HG02970 (cell line): ENCODE results near the gene TUBA3D.
"Not testable (repeated sequence)": the region's sequence is repeated elsewhere in the genome, so short reads cannot be mapped to it uniquely, and the experiment has no call there.

Source experiments
- ATAC-seq: cut with Tn5 transposase; IDR thresholded peaks from one replicate; pipeline ENCODE4 v1.9.1; 2021; ENCODE audit warnings: mild to moderate bottlenecking, moderate library complexity, moderate number of reproducible peaks; ENCODE audit not compliant: unreplicated experiment, low FRiP score

Gene TUBA3D

GRCh38 chr2:131511969-131512870 is 36.3 kb downstream of the TUBA3D start:
- ATAC-seq, result not testable (repeated sequence)

GRCh38 chr2:131514408-131515166 is 38.7 kb downstream of the TUBA3D start:
- not testable (repeated sequence) for ATAC-seq

GRCh38 chr2:131515235-131515634 is 39.3 kb downstream of the TUBA3D start:
- not testable (repeated sequence) for ATAC-seq

GRCh38 chr2:131516011-131516410 is 40.1 kb downstream of the TUBA3D start:
- ATAC-seq, result no peak

- ATAC-seq, result not testable (repeated sequence)
These were observed 40.7 kb downstream of the TUBA3D start for GRCh38 chr2:131516621-131517020.

GRCh38 chr2:131517106-131517831 is 41.4 kb downstream of the TUBA3D start:
- no peak for ATAC-seq

GRCh38 chr2:131517856-131518255 is 41.9 kb downstream of the TUBA3D start:
- ATAC-seq, result not testable (repeated sequence)

- not testable (repeated sequence) for ATAC-seq
These were observed 42.6 kb downstream of the TUBA3D start for GRCh38 chr2:131518531-131518930.

GRCh38 chr2:131519466-131519865 is 43.5 kb downstream of the TUBA3D start:
- no peak for ATAC-seq

- not testable (repeated sequence) for ATAC-seq
These were observed 44.1 kb downstream of the TUBA3D start for GRCh38 chr2:131519871-131520470.

GRCh38 chr2:131520526-131520925 is 44.6 kb downstream of the TUBA3D start:
- no peak for ATAC-seq

GRCh38 chr2:131521524-131521923 is 45.6 kb downstream of the TUBA3D start:
- not testable (repeated sequence) for ATAC-seq

- no peak for ATAC-seq
These were observed 46.3 kb downstream of the TUBA3D start for GRCh38 chr2:131521961-131522781.

- not testable (repeated sequence) for ATAC-seq
These were observed 49.3 kb downstream of the TUBA3D start for GRCh38 chr2:131525256-131525655.

- ATAC-seq, result peak; percentile 89
These were observed 51.4 kb downstream of the TUBA3D start, which contains the start of gene CCDC74A for GRCh38 chr2:131527131-131528001. Gene CCDC74A, plus strand, starts transcription at chr2:131527888. Its CDS starts 83 bp downstream, at chr2:131527971.

- not testable (repeated sequence) for ATAC-seq
These were observed 53.3 kb downstream of the TUBA3D start for GRCh38 chr2:131528981-131529863.

- not testable (repeated sequence) for ATAC-seq
These were observed 54.0 kb downstream of the TUBA3D start for GRCh38 chr2:131529864-131530445.
